ENCODE data around the gene CAPN9. TPM values are rescaled to one million over a fixed set of nuclear protein-coding genes. Genes with fewer than 3 reads are reported as not detected.
A peak's percentile ranks its signal among the peaks of the same experiment; 100 is the strongest.

CAPN9 gene
- total RNA-seq, 1 experiment from 2014 or later, result not detected

DNA sequence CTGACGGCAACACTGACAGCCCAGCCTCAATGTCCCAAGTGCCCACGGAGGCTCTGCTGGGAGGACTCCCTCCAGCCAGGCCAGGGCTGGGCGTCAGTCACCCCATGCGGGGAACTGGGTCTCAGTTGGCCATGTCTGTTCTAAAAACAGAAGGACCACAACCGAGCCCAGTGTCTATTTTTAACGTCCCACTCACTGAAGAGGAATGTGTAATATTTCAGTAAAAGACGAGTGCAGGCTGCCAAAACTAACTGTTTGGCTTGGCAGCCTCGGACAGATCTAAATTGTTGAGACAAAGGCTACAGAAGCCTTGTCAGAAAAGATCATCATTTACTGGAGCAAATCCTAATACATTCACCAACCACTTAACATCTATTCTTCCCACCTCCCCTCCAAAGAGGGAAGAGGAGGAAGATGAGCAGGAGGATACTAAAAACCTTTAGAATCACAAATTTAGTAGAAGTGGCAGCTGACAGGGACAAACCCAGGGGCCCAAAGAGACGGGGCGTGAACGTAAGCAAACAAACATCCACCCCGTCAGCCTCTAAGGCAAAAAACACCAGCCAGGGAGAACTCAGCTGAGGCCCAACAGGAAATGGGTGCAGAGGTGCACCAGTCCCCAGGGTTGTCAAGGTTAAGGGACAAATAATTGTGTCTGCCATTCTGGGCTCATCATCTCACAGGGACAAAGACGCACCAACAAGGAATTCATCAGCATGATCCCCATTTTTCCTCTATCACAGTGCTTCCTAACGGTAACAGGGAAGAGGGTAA is 102.5 kb downstream of the CAPN9 start:
- peak; percentile 81 for DNase-seq (ENCODE audit: low read depth)
- in situ Hi-C loops (cut with HindIII; ENCODE audit: low pct_unique_long_range_greater_than_20kb, low sequenced_read_pairs), result no loop called here

DNA sequence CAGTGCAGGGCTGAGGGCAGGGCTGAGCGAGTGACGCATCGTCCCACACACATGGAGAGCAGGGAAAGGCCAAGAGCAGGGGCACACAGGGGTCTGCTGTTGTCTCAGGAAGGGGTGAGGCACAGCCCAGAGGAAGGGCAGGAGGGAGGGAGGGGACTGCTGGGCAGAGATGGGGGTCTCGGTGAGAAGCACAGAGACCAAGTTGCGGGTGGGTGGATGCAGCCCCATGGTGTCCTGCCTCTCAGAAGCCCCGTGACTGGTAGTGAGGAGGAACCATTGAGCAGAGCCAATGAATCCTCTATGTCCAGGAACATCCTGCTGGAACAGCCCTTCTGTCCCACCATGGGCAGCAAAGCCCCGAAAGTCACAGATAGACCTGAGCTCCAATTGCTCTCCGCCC is 103.4 kb downstream of the CAPN9 start:
- in situ Hi-C loops (cut with HindIII; ENCODE audit: low pct_unique_long_range_greater_than_20kb, low sequenced_read_pairs), result no loop called here
- no peak for DNase-seq (ENCODE audit: low read depth)

DNA sequence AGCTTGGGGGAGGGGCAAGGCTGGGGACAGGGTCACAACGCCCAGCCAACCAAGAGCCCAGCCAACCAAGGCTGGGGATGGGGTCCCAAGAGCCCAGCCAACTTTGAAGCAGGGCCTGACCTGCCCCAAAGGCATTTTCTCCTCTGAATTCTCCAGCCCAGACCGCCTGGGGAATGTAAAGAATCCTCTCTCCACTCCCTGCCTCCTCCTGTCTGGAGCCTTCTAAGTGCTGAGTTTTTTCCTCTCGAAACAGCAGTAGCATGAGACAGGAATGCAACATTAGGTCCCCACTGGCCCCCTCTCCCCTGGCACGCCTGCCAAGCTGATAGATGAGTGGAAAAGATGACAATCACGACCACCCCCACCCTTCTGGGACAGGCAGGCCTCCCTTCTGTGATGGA is 104.1 kb downstream of the CAPN9 start:
- peak; percentile 53 for DNase-seq (ENCODE audit: low read depth)
- in situ Hi-C loops (cut with HindIII; ENCODE audit: low pct_unique_long_range_greater_than_20kb, low sequenced_read_pairs), result no loop called here

Other genes starting within 250 kb of the CAPN9 start
- 21.7 and 32.2 TPM in 2 replicates for gene COG2, start 104.9 kb upstream of the CAPN9 start, total RNA-seq (2014; rRNA removed; shearing (Covaris generic); ENCODE audit: low replicate concordance)
- gene AGT, start 33.3 kb upstream of the CAPN9 start, total RNA-seq (2014; rRNA removed; shearing (Covaris generic); ENCODE audit: low replicate concordance), result not detected in 2 replicates
- 71.2 and 87.1 TPM in 2 replicates for gene C1orf198, start 121.1 kb downstream of the CAPN9 start, total RNA-seq (2014; rRNA removed; shearing (Covaris generic); ENCODE audit: low replicate concordance)
- gene TTC13, start 231.5 kb downstream of the CAPN9 start, total RNA-seq (2014; rRNA removed; shearing (Covaris generic); ENCODE audit: low replicate concordance), result 4.0 and 7.6 TPM in 2 replicates
- 0.55 and 20.8 TPM in 2 replicates for gene ARV1, start 231.7 kb downstream of the CAPN9 start, total RNA-seq (2014; rRNA removed; shearing (Covaris generic); ENCODE audit: low replicate concordance)